ENCODE data around the gene LGALS16. TPM values are rescaled to one million over a fixed set of nuclear protein-coding genes. Genes with fewer than 3 reads are reported as not detected.

Gene LGALS16
- total RNA-seq, 1 donor from 2014 or later: not detected

- intact Hi-C loops (cut with DNase I): no loop called here
- no peak for DNase-seq (ENCODE audit: low spot score)
Measured at GRCh38 chr19:39709026-39709872, 53.5 kb downstream of the LGALS16 start.

Other genes with a start within 250 kb of the LGALS16 start
- gene ZFP36, start 249.1 kb upstream of the LGALS16 start, total RNA-seq: 53.0 TPM
- gene PLEKHG2, start 243.2 kb upstream of the LGALS16 start, total RNA-seq: 25.1 TPM
- gene RPS16, start 220.0 kb upstream of the LGALS16 start, total RNA-seq: 1,084 TPM
- gene SUPT5H, start 210.3 kb upstream of the LGALS16 start, total RNA-seq: 79.9 TPM
- gene TIMM50, start 175.1 kb upstream of the LGALS16 start, total RNA-seq: 62.0 TPM
- gene DLL3, start 157.0 kb upstream of the LGALS16 start, total RNA-seq: not detected
- gene SELENOV, start 140.8 kb upstream of the LGALS16 start, total RNA-seq: not detected
- gene EID2B, start 123.1 kb upstream of the LGALS16 start, total RNA-seq: 2.8 TPM
- gene EID2, start 115.8 kb upstream of the LGALS16 start, total RNA-seq: 11.4 TPM
- not detected for gene LGALS13, start 53.4 kb upstream of the LGALS16 start, total RNA-seq
- not detected for gene LGALS14, start 48.6 kb downstream of the LGALS16 start, total RNA-seq
- 0.94 TPM for gene CLC, start 82.1 kb downstream of the LGALS16 start, total RNA-seq
- not detected for gene LEUTX, start 122.9 kb downstream of the LGALS16 start, total RNA-seq
- 31.2 TPM for gene DYRK1B, start 178.2 kb downstream of the LGALS16 start, total RNA-seq
- gene FBL, start 190.5 kb downstream of the LGALS16 start, total RNA-seq: 64.8 TPM

All from cardiac septum (tissue), 1 donor.